Posterior vena cava (tissue), 2 donors: ENCODE results near the gene ABCA7. TPM values are rescaled to one million over a fixed set of nuclear protein-coding genes. Genes with fewer than 3 reads are reported as not detected.

Source experiments
- DNase-seq: peaks from one replicate; pipeline ENCODE4 v3.0.0-alpha.2; 2020; ENCODE audit warnings: low spot score
- intact Hi-C, 2 donors: fragments of 100-400 bp; cut with DNase I; formaldehyde crosslinking; loops; one replicate each; pipeline versions ENCODE4 v1.14.1 to v1.14.2; 2022 to 2023
- total RNA-seq, 2 donors: library from RNA; stranded (reverse); fragmentation: NEBNext Ultra II Directional; extraction: Animal tissue kit (Norgen Biotek cat#: 25700); gene quantifications; one replicate each; pipeline ENCODE4 v1.2.1, GENCODE V29; 2021
- donor health status: DM: yes; HTN: yes; CAD: no.
- donor health status: DM: yes; HTN: yes; CAD: no.

Gene ABCA7
- total RNA-seq, 2 donors from 2014 or later, result 4.0 to 4.4 TPM

- DNase-seq, result peak; percentile 64
- intact Hi-C loops, result loop anchor here in 1 of 2 donors (5.0 kb wide), 1 partner anchor 35 kb away; no protein-coding TSS in a partner anchor
Measured at GRCh38 chr19:1047696-1048147, 7.8 kb downstream of the ABCA7 start.

GRCh38 chr19:1049106-1049505 lies 9.2 kb downstream of the ABCA7 start:
- no peak for DNase-seq
- intact Hi-C loops, result loop anchor here in 1 of 2 donors (5.0 kb wide), 1 partner anchor 33 kb away; no protein-coding TSS in a partner anchor

- intact Hi-C loops, result loop anchor here in 1 of 2 donors (5.0 kb wide), 1 partner anchor 33 kb away; no protein-coding TSS in a partner anchor
- no peak for DNase-seq
Measured at GRCh38 chr19:1049800-1050199, 9.9 kb downstream of the ABCA7 start.

- DNase-seq, result no peak
- intact Hi-C loops, result loop anchor here in 1 of 2 donors (1.0 kb wide), 1 partner anchor 44 kb away; the partner anchor contains the start of gene POLR2E
Measured at GRCh38 chr19:1050989-1051788, 11.3 kb downstream of the ABCA7 start.

- intact Hi-C loops, result loop anchor here in 1 of 2 donors (1.0 kb wide), 1 partner anchor 44 kb away; the partner anchor contains the start of gene POLR2E
- no peak for DNase-seq
Measured at GRCh38 chr19:1051791-1052190, 11.9 kb downstream of the ABCA7 start.

GRCh38 chr19:1052349-1052975 lies 12.6 kb downstream of the ABCA7 start:
- intact Hi-C loops, result no loop called here
- no peak for DNase-seq

GRCh38 chr19:1053176-1054101 lies 13.5 kb downstream of the ABCA7 start:
- no peak for DNase-seq
- intact Hi-C loops, result loop anchor here in 1 of 2 donors (1.0 kb wide), 1 partner anchor 38 kb away; no protein-coding TSS in a partner anchor

- intact Hi-C loops, result no loop called here
- DNase-seq, result no peak
Measured at GRCh38 chr19:1054102-1055027, 14.5 kb downstream of the ABCA7 start.

GRCh38 chr19:1055028-1055425 lies 15.1 kb downstream of the ABCA7 start:
- no peak for DNase-seq
- intact Hi-C loops, result no loop called here

GRCh38 chr19:1055886-1056620 lies 16.1 kb downstream of the ABCA7 start:
- intact Hi-C loops, result no loop called here

GRCh38 chr19:1057176-1057855 lies 17.4 kb downstream of the ABCA7 start:
- no peak for DNase-seq
- intact Hi-C loops, result no loop called here

More at GRCh38 chr19:1055886-1056620, 16.1 kb downstream of the ABCA7 start:
- no peak for DNase-seq

GRCh38 chr19:1058112-1058511 lies 18.2 kb downstream of the ABCA7 start:
- intact Hi-C loops, result no loop called here
- DNase-seq, result no peak

- intact Hi-C loops, result no loop called here
- no peak for DNase-seq
Measured at GRCh38 chr19:1060689-1061088, 20.8 kb downstream of the ABCA7 start.

GRCh38 chr19:1061987-1062386 lies 22.1 kb downstream of the ABCA7 start:
- no peak for DNase-seq
- intact Hi-C loops, result no loop called here

GRCh38 chr19:1062387-1063029 lies 22.6 kb downstream of the ABCA7 start:
- intact Hi-C loops, result no loop called here
- no peak for DNase-seq
